A673 (cell line): ENCODE data around the gene NEIL3.

ENCODE experiments used
- CTCF ChIP-seq: fragments of 300-800, 200-600 bp; sonication (generic); conservative IDR thresholded peaks from 2 replicates; pipeline ENCODE4 v1.5.1; 2017; ENCODE audit warnings: low read depth, mild to moderate bottlenecking, antibody characterized with exemption, low read length, moderate library complexity, mixed read lengths
- EZH2 ChIP-seq: fragments of 200-600 bp; sonication (generic); IDR thresholded peaks from 2 replicates; pipeline ENCODE4 v1.6.1; 2017; ENCODE audit warnings: borderline replicate concordance, low read depth, mild to moderate bottlenecking, mixed read lengths, antibody characterized with exemption, low read length; ENCODE audit not compliant: poor library complexity, severe bottlenecking

- TF ChIP-seq CTCF = no peak
- TF ChIP-seq EZH2 = no peak
Observed at GRCh38 chr4:177285953-177286352, 23.7 kb upstream of the NEIL3 start.
